Bronchial epithelial cell (primary cell): ENCODE results near the gene MOB4. TPM values are rescaled to one million over a fixed set of nuclear protein-coding genes. Genes with fewer than 3 reads are reported as not detected.

ENCODE experiments used
- DNase-seq: peaks from one replicate; pipeline ENCODE4 v3.0.0-alpha.2; 2010; ENCODE audit warnings: low read depth
- FAIRE-seq: peaks from 2 replicates; lab custom pipeline; 2011; peaks lifted over from hg19 to GRCh38; lab: Jason Lieb, UNC
- H3K27me3 ChIP-seq: 2 replicates; pipeline ENCODE4 v1.5.1; 2011; ENCODE audit warnings: low read length; ENCODE audit not compliant: control insufficient read depth, insufficient read depth
- H3K36me3 ChIP-seq: 2 replicates; pipeline ENCODE4 v1.5.1; 2011; ENCODE audit warnings: low read length; ENCODE audit not compliant: control insufficient read depth, insufficient read depth
- H3K4me3 ChIP-seq: 2 replicates; pipeline ENCODE4 v1.5.1; 2011; ENCODE audit warnings: mild to moderate bottlenecking, low read depth, low read length, control low read depth
- CTCF ChIP-seq: IDR thresholded peaks from 2 replicates; pipeline ENCODE4 v1.5.1; 2011; ENCODE audit warnings: mild to moderate bottlenecking, moderate library complexity, low read length, control low read depth, inconsistent platforms; ENCODE audit not compliant: insufficient read depth, severe bottlenecking
- total RNA-seq: library from RNA; depleted of rRNA; stranded (reverse); fragments of >200 nt; gene quantifications from 2 replicates; pipeline ENCODE4 v1.2.1, GENCODE V29; 2014

Gene MOB4
- total RNA-seq, 1 donor from 2014 or later: 15.0 TPM

- no peak for TF ChIP-seq CTCF
- Histone ChIP-seq H3K4me3 (no peak overlapping the region), H3K36me3 (peaks cover 19% of the 10 kb centered on the region), H3K27me3 (no peaks in the 10 kb centered on the region)
- FAIRE-seq (no peak), DNase-seq (no peak)
Observed at GRCh38 chr2:197487385-197487784, 28.5 kb upstream of the MOB4 start.

- Histone ChIP-seq H3K27me3 (no peaks in the 10 kb centered on the region), H3K36me3 (peaks cover 26% of the 10 kb centered on the region), H3K4me3 (no peak overlapping the region)
- FAIRE-seq (no peak), DNase-seq (no peak)
- TF ChIP-seq CTCF: no peak
Observed at GRCh38 chr2:197495433-197496134, 20.3 kb upstream of the MOB4 start.

- H3K36me3 ChIP-seq: peaks cover 22% of the 10 kb centered on the region
- FAIRE-seq (no peak), DNase-seq (no peak)
- no peaks in the 10 kb centered on the region for H3K27me3 ChIP-seq
- H3K4me3 ChIP-seq: no peak overlapping the region
- TF ChIP-seq CTCF: no peak
Observed at GRCh38 chr2:197496695-197497094, 19.2 kb upstream of the MOB4 start.

- peak; percentile 16 for DNase-seq
- no peak for TF ChIP-seq CTCF
- Histone ChIP-seq H3K36me3 (peaks cover 20% of the 10 kb centered on the region), H3K4me3 (peak overlapping the region; percentile 99), H3K27me3 (no peaks in the 10 kb centered on the region)
- no peak for FAIRE-seq
Observed at GRCh38 chr2:197497326-197497725, 18.5 kb upstream of the MOB4 start.

- Histone ChIP-seq H3K36me3 (peaks cover 20% of the 10 kb centered on the region), H3K27me3 (no peaks in the 10 kb centered on the region), H3K4me3 (peak overlapping the region; percentile 99)
- DNase-seq (peak; percentile 14), FAIRE-seq (no peak)
- TF ChIP-seq CTCF: no peak
Observed at GRCh38 chr2:197498235-197498936, 17.5 kb upstream of the MOB4 start.
